ENCODE data around the gene DNAJB1.

DNA sequence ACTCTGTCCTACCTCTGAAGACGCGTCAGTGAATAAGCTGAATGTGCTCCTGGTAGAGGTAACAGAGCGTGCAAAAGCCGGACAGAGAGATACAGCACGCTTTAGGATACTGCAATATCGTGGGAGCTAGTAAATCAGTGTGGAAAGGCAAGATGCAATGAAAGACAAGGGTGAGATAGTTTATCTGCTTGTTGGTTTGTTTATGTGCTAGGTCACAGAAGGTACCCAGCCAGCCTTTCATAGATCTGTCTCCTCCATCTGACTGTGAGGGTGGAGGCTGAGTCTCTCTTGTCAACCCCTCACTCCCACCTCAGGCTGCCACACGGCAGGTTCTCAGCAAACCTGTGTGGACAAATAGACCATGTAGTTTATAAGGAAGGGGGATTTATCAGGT, 21.4 kb downstream of the DNAJB1 start:
- TF ChIP-seq, protein P1, sequence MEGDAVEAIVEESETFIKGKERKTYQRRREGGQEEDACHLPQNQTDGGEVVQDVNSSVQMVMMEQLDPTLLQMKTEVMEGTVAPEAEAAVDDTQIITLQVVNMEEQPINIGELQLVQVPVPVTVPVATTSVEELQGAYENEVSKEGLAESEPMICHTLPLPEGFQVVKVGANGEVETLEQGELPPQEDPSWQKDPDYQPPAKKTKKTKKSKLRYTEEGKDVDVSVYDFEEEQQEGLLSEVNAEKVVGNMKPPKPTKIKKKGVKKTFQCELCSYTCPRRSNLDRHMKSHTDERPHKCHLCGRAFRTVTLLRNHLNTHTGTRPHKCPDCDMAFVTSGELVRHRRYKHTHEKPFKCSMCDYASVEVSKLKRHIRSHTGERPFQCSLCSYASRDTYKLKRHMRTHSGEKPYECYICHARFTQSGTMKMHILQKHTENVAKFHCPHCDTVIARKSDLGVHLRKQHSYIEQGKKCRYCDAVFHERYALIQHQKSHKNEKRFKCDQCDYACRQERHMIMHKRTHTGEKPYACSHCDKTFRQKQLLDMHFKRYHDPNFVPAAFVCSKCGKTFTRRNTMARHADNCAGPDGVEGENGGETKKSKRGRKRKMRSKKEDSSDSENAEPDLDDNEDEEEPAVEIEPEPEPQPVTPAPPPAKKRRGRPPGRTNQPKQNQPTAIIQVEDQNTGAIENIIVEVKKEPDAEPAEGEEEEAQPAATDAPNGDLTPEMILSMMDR (conservative IDR thresholded peaks at IDR 0.05; ENCODE audit: low read length): no peak
- no peak for TF ChIP-seq EZH2phosphoT487 (IDR thresholded peaks at IDR 0.05; ENCODE audit: borderline replicate concordance)

Measured in Loucy (cell line).